Endothelial cell (in vitro differentiated cells): Measurements from ENCODE around the gene SYNGR1. TPM values are rescaled to one million over a fixed set of nuclear protein-coding genes. Genes with fewer than 3 reads are reported as not detected.

ENCODE experiments used
- DNase-seq: peaks from one replicate; pipeline ENCODE4 v3.0.0; 2021; ENCODE audit warnings: low spot score
- H3K27ac Mint-ChIP-seq: one replicate; pipeline ENCODE4 v1.8.0; 2021; ENCODE audit warnings: mixed read lengths, inconsistent platforms; ENCODE audit not compliant: unreplicated experiment
- H3K27me3 Mint-ChIP-seq: one replicate; pipeline ENCODE4 v1.8.0; 2021; ENCODE audit warnings: mild to moderate bottlenecking, moderate library complexity, mixed read lengths, inconsistent platforms; ENCODE audit not compliant: unreplicated experiment
- H3K36me3 Mint-ChIP-seq: one replicate; pipeline ENCODE4 v1.8.0; 2021; ENCODE audit warnings: mild to moderate bottlenecking, low read depth, mixed read lengths, inconsistent platforms; ENCODE audit not compliant: unreplicated experiment
- H3K4me1 Mint-ChIP-seq: one replicate; pipeline ENCODE4 v1.8.0; 2021; ENCODE audit warnings: mild to moderate bottlenecking, mixed read lengths, inconsistent platforms; ENCODE audit not compliant: unreplicated experiment
- H3K4me3 Mint-ChIP-seq: one replicate; pipeline ENCODE4 v1.8.0; 2021; ENCODE audit warnings: mild to moderate bottlenecking, mixed read lengths, inconsistent platforms; ENCODE audit not compliant: unreplicated experiment
- H3K9me3 Mint-ChIP-seq: one replicate; pipeline ENCODE4 v1.8.0; 2021; ENCODE audit warnings: mixed read lengths, inconsistent platforms; ENCODE audit not compliant: unreplicated experiment
- total RNA-seq: library from RNA; stranded (reverse); fragmentation: NEBNext Ultra II Directional; extraction: Animal tissue kit (Norgen Biotek cat#: 25700); gene quantifications from one replicate; pipeline ENCODE4 v1.2.1, GENCODE V29; 2021; ENCODE audit not compliant: unreplicated experiment
- TF ChIP-seq, protein P1 (sequence below): fragments of 200-600 bp; sonication (generic); IDR thresholded peaks from one replicate; pipeline ENCODE4 v1.5.0; 2021; ENCODE audit warnings: antibody characterized with exemption; ENCODE audit not compliant: unreplicated experiment

The SYNGR1 gene
- total RNA-seq, 1 donor from 2014 or later: 2.9 TPM

DNA sequence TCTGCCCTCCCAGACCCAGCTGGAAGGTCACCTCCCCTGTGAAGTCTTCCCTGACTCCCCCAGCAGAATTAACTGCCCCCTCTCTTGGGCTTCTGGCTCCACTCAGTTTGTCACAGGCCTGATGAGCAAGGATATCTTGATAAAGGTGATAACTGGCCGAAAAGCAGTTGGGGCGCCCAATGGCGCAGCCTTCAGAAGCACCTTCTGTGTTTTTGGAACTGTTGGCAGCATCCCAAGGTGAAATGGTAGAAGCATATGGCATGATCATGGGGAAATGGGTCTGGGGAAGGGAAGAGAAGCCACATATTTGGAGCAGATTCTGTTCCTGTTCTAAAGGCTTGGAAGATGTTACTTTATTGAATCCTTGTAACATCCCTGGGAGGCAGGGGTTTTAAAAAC, 47.0 kb downstream of the SYNGR1 start:
- Mint-ChIP-seq H3K9me3 (no peaks in the 10 kb centered on the region), H3K36me3 (no peaks in the 10 kb centered on the region), H3K4me3 (no peak overlapping the region), H3K27me3 (peaks cover under 1% of the 10 kb centered on the region), H3K27ac (no peak overlapping the region), H3K4me1 (peaks cover 7% of the 10 kb centered on the region)
- no peak for DNase-seq
- TF ChIP-seq, protein P1, sequence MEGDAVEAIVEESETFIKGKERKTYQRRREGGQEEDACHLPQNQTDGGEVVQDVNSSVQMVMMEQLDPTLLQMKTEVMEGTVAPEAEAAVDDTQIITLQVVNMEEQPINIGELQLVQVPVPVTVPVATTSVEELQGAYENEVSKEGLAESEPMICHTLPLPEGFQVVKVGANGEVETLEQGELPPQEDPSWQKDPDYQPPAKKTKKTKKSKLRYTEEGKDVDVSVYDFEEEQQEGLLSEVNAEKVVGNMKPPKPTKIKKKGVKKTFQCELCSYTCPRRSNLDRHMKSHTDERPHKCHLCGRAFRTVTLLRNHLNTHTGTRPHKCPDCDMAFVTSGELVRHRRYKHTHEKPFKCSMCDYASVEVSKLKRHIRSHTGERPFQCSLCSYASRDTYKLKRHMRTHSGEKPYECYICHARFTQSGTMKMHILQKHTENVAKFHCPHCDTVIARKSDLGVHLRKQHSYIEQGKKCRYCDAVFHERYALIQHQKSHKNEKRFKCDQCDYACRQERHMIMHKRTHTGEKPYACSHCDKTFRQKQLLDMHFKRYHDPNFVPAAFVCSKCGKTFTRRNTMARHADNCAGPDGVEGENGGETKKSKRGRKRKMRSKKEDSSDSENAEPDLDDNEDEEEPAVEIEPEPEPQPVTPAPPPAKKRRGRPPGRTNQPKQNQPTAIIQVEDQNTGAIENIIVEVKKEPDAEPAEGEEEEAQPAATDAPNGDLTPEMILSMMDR: no peak

DNA sequence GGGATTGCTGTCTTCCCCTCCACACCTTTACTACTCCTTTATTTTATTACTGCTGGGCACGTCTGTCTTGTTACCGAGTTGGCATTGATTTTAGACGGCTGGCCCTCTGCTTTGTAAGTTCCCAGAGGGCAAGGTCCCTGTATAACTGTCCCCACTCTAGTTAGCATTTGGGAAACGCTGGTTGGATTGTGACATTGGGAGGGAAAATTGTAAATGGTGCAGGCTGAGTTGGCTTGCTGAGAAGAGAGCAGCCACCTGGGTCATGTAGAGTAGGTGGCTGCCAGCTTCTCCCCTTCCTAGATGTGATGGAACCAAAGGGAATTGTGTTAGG, 51.5 kb downstream of the SYNGR1 start:
- TF ChIP-seq, protein P1: no peak
- peaks cover 7% of the 10 kb centered on the region for H3K36me3 Mint-ChIP-seq
- no peak for DNase-seq
- H3K27me3 Mint-ChIP-seq: peaks cover 3% of the 10 kb centered on the region
- peaks cover 4% of the 10 kb centered on the region for H3K4me1 Mint-ChIP-seq
- H3K9me3 Mint-ChIP-seq: no peaks in the 10 kb centered on the region
- H3K4me3 Mint-ChIP-seq: peak overlapping the region; percentile 73
- H3K27ac Mint-ChIP-seq: no peak overlapping the region

DNA sequence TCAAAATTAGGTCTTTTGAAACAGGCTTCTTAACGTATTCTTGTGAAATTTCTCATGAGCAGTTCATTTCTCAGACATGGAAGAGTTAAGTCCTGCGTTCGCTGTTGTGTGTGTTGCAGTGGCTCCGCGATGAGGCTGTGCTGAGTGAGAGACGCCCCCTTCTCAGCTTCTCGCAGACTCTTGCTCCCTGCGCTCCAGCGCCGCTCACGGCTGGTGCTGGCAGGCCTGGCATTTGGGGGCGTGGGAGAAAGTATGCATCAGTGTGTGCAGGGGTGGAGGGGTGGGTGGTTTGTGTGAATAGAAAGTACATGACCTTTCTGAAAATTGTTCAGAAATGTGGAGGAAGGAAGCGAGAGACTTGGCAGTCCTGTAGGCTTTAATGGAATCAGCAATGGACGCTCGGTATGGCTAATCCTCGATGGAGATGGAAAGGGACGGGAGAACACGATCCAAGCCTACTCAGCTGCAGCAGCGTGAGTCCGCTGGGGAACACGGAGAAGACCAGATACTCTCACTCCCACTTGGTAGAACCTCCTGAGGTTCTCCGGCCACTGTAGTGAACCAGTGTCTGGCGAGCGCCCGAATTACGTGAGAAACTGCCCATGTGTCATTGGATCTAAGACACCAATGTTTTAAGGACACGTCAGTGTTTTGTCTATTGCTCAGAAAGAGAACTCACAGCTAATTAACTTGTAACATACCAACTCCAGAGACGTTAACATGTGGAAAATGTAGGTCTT, 55.7 kb downstream of the SYNGR1 start:
- Mint-ChIP-seq H3K36me3 (peaks cover 7% of the 10 kb centered on the region), H3K27me3 (peaks cover 5% of the 10 kb centered on the region), H3K27ac (no peak overlapping the region), H3K4me1 (no peaks in the 10 kb centered on the region), H3K9me3 (no peaks in the 10 kb centered on the region), H3K4me3 (no peak overlapping the region)
- TF ChIP-seq, protein P1: no peak
- no peak for DNase-seq

DNA sequence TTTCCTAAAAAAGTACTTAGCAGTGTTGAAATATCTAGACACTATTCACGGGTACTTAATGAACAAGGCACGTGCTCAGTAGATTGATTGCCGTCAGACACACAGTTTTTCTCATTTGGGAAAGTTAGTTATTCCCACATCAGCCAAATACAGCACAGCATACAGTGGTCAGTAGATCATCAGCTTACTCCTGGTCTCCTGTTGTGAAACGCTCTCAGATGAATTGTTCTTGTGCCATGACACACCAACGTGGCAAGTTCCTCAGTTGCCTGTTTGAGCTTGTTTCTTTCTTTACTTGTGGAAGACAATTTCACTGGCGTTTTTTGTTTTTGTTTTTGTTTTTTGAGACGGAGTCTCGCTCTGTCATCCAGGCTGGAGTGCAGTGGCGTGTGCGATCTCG, 58.4 kb downstream of the SYNGR1 start:
- no peak for DNase-seq
- Mint-ChIP-seq H3K36me3 (peaks cover 7% of the 10 kb centered on the region), H3K27me3 (peaks cover 2% of the 10 kb centered on the region), H3K27ac (peak overlapping the region; percentile 3), H3K4me3 (no peak overlapping the region), H3K4me1 (no peaks in the 10 kb centered on the region), H3K9me3 (no peaks in the 10 kb centered on the region)
- TF ChIP-seq, protein P1: no peak

DNA sequence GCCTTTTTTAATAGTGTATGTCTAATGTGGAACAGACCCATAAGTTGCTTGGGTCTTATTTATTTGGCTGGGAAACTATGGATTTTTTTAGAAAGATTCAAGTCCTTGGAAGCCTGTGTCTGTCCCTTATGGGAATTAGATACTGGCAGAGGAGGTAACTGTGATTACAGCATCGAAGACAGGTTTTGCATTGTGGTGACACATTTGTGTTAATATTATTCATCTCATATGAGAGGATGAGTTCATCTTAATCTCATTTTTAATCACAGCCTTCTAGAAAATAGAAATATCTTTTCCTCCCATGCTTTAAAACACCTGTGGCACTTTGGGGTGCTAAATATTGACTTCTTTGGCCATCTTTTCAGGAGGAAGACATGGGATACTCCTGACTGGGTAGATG, 59.0 kb downstream of the SYNGR1 start:
- no peak overlapping the region for H3K4me3 Mint-ChIP-seq
- H3K9me3 Mint-ChIP-seq: no peaks in the 10 kb centered on the region
- H3K27me3 Mint-ChIP-seq: peaks cover 6% of the 10 kb centered on the region
- DNase-seq: no peak
- TF ChIP-seq, protein P1: no peak
- H3K27ac Mint-ChIP-seq: no peak overlapping the region
- H3K4me1 Mint-ChIP-seq: no peaks in the 10 kb centered on the region
- H3K36me3 Mint-ChIP-seq: peaks cover 7% of the 10 kb centered on the region
